Stimulated activated CD4-positive, alpha-beta T cell treated with anti-CD3 and anti-CD28 coated beads, Interleukin-4, amount 100 ng/mL, for 4 hours (primary cell): ENCODE measurements around the gene MESD.

ENCODE experiments used
- DNase-seq, 2 experiments: peaks; one replicate each; pipeline ENCODE4 v3.0.0-alpha.2; 2020

MESD gene

DNA sequence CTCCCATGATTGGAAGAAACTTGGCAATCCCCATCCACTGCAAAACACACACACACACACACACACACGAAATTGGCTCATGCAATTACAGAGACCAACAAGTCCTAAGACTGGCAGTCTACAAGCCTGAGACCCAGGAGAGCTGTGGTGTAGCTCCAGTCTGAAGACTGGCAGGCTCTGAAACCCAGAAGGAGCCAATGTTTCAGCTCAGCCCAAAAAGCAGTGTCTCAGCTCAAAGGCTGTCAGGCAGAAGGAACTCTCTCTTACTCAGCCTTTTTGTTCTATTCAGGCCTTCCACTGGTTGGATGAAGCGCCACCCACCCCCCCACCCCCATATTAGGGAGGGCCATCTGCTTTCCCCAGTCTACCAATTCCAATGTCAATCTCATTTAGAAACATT is 32.1 kb downstream of the MESD start:
- DNase-seq, result no peak

DNA sequence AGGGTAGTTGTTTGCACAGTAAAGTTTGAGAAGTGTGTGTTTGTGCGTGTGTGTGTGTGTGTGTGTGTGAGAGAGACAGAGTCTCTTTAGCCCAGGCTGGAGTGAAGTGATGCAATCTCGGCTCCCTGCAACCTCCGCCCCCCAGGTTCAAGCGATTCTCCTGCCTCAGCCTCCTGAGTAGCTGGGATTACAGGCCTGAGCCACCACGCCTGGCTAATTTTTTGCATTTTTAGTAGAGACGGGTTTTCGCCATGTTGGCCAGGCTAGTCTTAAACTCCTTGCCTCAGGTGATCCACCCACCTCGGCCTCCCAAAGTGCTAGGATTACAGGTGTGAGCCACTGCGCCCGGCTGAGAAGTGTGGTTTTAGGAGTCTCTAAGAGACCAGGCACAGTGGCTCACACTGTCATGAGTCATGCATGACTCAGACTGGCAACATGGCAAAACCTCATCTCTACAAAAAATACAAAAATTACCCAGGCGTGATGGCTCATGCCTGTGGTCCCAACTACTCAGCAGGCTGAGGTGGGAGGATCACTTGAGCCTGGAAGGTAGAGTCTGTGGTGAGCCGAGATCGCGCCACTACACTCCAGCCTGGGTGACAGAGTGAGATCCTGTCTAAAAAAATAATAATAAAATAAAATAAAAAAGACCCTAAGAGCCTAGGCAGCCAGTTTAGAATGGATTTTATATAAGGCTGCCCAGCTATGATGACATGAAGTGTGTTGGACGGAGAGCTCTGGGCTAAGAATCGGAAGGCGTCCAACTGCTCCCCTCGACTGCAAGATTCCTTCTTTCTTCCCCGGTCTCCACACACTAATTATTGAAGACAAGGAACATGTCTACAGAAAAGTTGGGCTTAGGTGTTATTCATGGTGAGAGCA is 33.8 kb downstream of the MESD start:
- peak; percentile 34 to 65 for DNase-seq

DNA sequence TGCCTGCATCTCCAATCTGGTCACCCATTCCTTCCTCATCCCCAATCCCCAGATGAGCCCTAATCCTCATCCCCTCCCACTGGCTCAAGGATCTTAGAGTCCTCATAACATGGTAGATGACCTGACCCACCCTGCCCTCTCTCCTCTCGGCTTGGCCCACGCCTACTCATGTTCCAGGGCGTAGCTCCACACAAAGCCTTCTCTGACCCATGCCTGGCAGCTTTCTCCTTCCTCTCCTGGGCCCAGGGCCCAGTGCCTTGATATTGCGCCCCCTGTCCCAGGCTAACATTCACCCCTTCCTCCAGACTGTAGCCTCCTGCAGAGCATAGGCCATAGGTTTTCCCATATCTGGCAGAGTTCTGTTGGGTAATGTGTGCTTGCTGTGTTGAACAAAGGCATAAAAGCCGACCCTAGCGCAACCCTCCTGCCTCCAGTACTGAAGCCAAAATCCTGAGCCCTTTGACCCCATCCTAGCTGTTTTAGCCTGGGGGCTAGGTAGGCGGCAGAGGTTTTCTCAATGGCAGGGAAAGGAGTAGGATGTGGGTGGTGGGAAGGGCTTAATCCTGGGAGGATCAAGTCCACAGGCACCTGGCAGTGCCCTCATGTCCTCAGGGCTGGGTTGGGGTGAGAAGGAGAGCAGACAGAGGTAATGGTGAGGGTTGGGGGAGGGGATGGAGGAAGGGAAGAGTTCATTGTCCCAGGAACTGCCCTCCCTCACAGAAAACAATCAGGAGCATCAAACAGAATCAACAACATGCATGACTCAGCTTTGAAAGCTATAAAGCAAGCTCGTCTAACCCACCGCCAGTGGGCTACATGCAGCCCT is 35.5 kb downstream of the MESD start:
- DNase-seq, result no peak

DNA sequence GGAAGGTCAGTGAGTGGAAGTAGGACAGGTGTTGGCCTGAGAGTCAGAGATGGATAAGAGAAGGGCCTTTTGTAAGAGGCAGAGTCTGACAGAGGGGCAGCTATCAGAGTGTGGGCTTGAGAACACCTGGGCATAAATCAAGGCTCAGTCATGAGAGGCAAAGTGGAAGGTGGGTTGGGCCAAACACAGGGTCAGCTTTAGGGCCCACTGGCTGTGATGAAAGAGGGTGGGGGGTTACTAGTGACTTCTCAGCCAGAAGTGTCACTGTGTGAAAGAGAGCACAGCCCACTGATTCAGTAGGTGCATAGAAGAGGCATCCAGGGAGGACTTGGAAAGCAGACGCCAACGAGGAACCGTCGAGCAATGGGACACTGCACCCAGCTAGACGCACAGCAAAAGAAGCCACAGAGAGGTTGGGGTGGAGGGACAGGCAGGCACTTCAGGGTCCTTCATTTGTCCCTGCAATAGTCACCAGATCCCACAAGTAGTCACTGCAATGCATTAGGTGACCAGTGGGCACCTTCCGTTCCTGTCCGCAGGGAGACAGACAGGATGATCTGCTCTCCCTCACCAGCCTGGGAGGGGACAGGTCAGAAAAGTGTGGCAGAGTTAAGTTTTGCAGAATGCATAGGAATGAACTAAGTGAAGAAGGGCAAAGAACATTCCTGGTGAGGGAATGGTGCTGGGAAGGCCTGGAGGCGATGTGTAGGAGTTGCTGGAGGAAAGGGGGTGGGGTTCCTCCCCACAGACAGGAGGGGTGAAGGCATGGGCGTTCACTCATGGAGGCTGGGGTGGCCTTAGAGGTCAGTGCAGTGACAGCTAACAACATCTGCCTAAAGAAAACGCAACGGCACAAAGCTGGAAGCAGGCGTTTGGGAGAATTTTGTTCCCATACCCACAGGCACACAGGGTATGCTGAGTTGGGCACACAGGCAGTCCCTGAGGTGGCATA is 36.3 kb downstream of the MESD start:
- DNase-seq, result no peak

DNA sequence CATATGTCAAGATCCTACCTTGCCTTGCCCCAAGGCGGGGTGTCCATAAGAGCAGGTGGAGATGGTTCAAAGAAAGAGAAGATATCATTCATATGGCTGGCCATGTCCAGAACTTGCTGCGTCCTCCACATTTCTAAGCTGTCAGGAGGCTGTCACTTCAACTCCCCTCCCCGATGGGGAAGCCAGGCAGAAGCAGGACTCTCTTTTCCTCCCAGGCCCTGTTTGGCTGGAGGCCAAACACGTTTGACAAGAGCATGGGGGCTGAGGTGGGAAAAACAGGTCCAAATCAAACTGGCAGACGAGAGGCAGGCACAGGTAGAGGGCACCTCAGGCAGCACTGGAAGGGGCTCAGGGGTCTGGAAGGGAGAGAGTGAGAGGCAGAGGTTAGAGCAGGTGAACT is 37.7 kb downstream of the MESD start:
- no peak for DNase-seq

DNA sequence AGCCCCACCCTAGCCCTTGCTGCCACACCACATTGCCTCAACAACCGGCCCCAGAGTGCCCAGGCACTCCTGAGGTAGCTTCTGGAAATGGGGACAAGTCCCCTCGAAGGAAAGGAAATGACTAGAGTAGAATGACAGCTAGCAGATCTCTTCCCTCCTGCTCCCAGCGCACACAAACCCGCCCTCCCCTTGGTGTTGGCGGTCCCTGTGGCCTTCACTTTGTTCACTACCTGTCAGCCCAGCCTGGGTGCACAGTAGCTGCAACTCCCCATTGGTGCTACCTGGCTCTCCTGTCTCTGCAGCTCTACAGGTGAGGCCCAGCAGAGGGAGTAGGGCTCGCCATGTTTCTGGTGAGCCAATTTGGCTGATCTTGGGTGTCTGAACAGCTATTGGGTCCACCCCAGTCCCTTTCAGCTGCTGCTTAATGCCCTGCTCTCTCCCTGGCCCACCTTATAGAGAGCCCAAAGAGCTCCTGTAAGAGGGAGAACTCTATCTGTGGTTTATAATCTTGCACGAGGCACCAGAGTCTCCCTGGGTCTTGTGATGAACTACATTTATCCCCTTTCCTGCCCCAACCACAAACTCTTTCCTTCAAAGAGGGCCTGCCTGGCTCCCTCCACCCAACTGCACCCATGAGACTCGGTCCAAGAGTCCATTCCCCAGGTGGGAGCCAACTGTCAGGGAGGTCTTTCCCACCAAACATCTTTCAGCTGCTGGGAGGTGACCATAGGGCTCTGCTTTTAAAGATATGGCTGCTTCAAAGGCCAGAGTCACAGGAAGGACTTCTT is 39.1 kb downstream of the MESD start:
- DNase-seq, result no peak

DNA sequence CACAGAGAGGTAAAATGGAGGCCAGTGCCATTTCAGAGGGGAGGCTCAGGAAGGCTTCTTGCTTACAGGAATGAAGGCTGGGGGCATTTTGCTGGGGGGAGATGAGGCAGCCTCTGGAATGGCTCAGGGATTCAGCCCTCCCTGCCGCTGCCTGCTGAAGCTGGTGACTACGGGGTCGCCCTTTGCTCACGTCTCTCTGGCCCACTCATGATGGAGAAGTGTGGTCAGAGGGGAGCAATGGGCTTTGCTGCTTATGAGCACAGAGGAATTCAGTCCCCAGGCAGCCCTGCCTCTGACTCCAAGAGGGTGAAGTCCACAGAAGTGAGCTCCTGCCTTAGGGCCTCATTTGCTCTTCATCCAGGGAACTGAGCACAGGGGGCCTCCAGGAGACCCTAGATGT is 39.9 kb downstream of the MESD start:
- no peak for DNase-seq

DNA sequence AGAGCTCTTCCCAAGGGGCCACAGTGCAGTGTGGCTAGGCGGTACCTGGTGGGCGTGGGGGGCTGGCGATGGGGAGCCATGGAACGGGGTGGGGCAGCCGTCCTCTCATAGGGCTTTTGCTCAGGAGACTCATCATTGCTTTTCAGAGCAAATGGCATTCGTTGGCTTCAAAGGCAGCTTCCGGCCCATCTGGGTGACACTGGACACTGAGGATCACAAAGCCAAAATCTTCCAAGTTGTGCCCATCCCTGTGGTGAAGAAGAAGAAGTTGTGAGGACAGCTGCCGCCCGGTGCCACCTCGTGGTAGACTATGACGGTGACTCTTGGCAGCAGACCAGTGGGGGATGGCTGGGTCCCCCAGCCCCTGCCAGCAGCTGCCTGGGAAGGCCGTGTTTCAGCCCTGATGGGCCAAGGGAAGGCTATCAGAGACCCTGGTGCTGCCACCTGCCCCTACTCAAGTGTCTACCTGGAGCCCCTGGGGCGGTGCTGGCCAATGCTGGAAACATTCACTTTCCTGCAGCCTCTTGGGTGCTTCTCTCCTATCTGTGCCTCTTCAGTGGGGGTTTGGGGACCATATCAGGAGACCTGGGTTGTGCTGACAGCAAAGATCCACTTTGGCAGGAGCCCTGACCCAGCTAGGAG is 40.8 kb downstream of the MESD start:
- DNase-seq, result no peak

DNA sequence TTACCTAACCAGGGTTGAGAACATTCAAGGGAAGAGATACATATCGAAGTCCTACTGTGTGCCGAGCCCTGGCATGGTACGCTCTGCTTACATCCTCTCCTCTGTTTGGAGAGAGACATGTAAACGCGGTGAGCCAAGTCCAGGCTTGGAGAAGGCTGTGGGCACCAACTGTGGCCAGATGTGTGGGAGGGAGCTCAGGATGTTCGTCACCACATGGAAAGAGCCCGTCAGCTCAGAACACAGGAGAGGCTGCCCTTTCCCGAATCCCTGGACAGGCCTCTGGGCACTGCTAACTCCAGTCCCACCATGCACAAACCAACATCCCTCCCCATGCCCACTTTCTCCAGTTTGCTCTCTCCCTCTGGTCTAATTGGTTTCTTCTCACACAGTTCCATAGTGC is 43.0 kb downstream of the MESD start:
- DNase-seq, result no peak

DNA sequence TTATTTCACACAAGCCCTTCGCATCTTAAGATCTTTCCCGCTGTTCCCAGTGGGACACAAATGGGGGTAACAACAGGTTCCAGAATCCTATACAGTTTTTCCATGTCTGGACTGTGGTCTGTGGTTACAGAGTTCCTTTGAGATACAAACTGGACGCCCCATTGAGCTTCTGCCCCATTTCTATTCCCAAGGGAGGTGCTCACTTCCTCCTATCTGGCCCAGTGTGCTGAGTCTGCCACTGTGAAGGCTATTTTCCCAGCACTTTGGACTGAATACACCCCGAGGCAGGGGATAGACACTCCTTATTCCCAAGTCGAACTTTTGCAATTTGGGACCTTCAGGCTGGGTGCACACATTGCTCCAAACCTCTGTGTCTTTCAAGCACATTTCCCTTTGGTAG is 44.0 kb downstream of the MESD start:
- no peak for DNase-seq

DNA sequence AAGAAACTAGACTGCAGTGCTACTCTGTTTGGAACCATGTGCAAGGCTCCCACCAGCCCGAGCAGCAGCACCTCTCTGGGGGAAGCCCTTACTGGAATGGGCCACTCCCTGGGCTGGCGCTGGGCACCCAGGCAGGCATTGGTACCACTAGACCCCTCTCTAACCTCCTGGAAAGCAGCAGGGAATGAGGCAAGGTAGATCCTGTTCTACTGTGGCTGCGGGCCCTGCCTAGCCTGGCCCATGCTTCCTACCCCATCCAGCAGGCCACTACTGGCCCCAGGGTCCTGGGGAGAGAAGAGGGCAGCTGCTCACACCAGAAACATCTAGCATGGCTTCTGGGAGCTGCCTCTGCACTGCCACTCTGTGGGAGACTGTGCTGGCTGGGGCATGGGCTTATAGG is 44.8 kb downstream of the MESD start:
- DNase-seq, result no peak

DNA sequence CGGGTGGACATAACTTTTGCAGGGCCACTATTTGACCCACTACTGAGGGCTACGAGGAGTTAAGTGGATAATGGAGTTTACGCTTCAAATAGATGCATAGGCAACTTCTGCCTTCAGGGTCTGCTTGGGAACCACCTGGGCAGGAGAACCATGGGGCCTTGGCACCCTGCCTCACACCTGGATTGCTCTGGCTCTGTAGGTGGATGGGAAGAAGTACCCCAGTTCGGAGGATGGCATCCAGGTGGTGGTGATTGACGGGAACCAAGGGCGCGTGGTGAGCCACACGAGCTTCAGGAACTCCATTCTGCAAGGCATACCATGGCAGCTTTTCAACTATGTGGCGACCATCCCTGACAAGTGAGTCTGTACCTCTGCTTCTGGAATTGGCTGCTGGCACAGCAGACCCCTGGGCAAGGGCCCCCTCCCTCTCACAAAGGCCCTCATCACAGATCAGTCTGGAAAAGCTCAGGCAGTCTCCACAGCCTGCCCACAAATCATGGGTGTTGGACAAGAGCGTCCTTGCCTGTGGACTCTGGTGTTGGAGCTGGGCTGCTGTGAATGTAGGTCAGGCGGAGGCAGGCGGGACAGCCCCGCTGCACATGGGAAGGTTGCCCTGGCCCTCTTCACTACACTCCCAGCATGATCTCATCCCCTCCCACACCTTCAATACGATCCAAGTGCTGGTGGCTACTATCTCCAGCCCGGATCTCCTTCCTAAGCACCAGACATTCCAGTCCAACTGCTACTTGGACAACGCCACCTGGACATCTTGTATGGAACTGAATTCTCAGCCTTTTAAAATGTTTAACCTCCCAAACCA is 46.7 kb downstream of the MESD start:
- DNase-seq, result no peak

DNA sequence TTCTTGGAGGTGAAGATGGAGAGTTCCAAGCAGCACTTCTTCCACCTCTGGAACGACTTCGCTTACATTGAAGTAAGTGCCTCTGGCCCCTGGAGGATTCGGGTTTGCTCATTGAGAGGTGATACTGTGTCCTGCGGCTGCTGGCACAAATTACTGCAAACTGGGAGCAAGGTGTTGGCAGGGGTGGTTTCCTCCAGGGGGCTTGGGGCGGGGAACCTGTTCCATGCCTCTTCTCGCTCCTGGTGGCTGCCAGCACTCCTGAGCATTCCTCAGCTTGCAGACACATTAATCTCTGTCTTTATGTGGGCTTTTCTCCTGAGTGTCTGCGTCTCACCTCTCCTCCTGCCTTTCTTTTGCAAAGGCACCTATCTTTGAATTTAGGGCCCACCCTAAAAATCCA is 47.4 kb downstream of the MESD start:
- DNase-seq, result no peak

DNA sequence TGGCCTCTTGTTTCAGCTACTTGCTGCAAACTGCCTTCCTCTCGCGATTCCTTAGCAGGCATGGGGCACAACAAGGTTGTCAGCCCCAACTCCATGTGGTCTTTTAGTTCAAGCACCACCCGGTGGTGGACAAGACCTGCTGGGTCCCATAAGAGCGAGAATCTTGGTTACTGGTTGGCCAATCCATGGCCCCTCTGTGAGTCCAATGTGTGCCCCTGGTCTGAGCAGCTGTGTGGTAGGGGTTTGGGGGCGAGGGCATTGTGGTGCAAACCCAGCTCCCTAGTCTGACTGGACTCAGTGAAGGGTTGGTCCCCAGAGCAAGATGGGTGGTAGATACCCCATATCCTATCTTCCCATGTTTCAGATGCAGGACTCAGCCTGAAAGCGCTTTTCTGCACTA is 48.8 kb downstream of the MESD start:
- DNase-seq, result no peak

DNA sequence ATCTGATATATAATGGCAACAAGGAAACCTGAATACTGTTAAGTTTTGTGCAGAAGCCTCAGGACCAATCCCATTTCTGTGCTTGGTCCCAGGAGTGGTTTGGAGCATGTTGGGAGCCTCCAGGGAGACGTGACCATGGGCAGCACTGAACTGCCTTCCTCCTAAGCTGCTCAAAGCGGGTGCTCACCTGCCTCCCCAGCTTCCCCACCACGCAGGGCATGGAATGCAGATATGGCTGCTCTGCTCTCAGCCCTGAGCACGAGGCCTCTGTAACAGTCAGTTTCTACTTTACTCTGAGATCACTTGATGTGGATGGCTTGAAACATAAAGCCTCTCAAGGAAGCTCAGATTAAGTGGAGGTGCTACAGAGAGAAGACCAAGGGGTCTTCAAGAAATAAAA is 49.3 kb downstream of the MESD start:
- DNase-seq, result no peak

DNA sequence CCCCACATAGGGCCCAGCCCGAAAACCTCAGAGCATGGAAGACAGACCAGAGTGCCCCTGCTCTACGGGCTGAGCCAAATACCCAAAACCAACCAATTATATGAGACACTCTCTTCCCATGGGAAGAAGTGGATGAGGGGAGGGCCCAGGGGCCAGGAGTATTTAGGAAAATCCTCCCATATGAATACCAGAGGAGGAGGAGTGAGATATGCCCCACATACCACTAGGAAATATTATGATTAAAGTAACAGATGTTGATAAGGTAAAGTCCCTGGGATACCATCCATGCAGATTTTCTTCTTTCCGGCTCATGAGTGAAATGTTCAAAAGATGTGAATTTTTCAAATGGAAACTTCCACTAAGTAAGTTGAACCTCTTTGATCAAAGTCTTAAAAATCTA is 50.4 kb downstream of the MESD start:
- no peak for DNase-seq

DNA sequence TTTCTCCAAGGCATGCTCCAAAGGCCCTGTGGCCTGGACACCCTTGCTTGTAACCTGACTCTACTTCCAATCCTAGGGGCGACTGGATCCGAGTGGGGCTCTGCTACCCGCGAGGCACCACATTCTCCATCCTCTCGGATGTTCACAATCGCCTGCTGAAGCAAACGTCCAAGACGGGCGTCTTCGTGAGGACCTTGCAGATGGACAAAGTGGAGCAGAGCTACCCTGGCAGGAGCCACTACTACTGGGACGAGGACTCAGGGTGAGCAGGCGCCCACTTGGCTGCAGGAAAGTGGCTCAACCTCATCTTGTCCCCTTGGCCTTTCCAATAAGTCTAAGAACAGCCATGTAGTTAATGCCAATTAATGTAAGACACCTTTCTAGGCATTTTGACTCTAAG is 51.9 kb downstream of the MESD start:
- DNase-seq, result no peak

DNA sequence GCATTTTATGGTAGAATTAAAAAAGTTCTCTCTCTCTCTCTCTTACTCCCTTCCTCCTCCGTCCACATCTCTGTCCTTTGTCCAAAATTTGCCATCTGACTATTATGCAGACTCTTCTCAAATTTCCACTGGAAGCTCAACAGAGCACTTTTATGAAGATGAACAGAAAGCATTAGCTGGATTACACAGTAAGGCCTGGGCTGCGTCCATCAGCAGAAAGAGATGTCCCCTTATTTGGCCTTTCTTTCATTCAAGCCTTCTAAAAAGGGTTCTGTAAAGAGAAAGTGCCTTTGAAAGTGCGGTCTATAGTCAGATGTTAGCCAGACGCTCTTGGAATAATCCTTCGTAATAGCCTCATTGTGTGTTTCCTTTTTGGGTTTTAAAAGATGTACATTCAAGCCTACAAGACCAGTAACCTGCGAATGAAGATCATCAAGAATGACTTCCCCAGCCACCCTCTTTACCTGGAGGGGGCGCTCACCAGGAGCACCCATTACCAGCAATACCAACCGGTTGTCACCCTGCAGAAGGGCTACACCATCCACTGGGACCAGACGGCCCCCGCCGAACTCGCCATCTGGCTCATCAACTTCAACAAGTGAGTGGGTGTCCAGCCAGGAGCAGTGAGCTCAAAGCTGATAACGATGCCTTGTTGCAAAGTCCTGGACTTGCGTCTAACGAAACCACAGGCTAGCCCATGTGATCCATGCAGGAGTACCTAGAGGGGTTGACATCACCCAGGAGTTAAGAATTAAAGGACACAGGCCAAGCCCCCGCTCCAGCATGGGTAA is 53.1 kb downstream of the MESD start:
- DNase-seq, result no peak

DNA sequence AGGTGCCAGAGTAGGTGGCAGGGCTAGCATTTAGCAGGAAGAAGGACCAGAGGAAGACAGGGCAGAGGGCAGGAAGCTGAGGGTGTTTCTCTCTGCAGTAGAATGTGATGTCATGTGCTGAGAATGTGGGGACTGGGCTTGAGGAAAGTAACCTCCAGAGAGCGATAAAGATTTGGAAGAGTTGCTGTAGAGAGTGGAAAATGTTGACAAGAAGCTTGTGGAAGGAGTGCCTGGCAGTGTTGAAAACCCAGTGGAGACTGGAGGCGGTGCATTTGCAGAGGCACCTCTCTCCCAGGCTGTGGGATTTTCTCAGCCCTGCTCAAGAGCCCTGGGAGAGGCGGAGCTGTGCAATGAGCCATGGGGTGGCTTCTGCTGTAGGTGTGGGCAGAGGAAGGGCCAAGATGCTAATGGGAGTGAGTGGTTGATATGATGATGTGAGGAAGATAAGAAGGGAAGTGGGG is 54.8 kb downstream of the MESD start:
- DNase-seq, result no peak

DNA sequence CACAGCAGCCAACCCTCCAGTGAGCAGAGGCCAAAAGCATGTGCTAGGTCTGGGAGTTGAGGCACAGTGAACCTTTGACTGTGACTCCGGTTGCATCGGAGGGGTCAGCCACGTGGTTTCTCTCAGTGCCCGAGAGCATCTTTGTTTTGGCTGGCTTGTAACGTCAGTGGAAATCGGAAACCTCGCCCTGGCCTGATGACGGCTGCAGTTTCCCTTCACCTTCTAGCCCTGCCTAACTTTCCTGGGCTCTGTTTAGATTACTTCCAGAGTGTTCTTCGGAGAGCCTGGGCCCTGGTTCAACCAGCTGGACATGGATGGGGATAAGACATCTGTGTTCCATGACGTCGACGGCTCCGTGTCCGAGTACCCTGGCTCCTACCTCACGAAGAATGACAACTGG is 56.6 kb downstream of the MESD start:
- no peak for DNase-seq
